Mesothelial cell of epicardium (in vitro differentiated cells): ENCODE measurements around the gene MYG1. TPM values are rescaled to one million over a fixed set of nuclear protein-coding genes. Genes with fewer than 3 reads are reported as not detected.

ENCODE experiments used
- DNase-seq, 2 experiments: peaks; one replicate each; pipeline ENCODE4 v3.0.0; 2021; ENCODE audit warnings: low spot score in 2 of 2; ENCODE audit not compliant: unreplicated experiment in 2 of 2
- H3K27ac Mint-ChIP-seq: 2 replicates; pipeline ENCODE4 v1.8.0; 2021; ENCODE audit warnings: mixed read lengths
- H3K27me3 Mint-ChIP-seq: 2 replicates; pipeline ENCODE4 v1.8.0; 2021; ENCODE audit warnings: low read depth, mixed read lengths
- H3K36me3 Mint-ChIP-seq: 2 replicates; pipeline ENCODE4 v1.8.0; 2021; ENCODE audit warnings: mixed read lengths
- H3K4me1 Mint-ChIP-seq: 2 replicates; pipeline ENCODE4 v1.8.0; 2021; ENCODE audit warnings: mixed read lengths
- H3K4me3 Mint-ChIP-seq: 2 replicates; pipeline ENCODE4 v1.8.0; 2021; ENCODE audit warnings: mild to moderate bottlenecking, moderate library complexity, mixed read lengths
- H3K9me3 Mint-ChIP-seq: 2 replicates; pipeline ENCODE4 v1.8.0; 2021; ENCODE audit warnings: mixed read lengths
- total RNA-seq: library from RNA; stranded (reverse); gene quantifications from 3 replicates; pipeline ENCODE4 v1.2.1, GENCODE V29; 2021
- TF ChIP-seq, protein P1 (sequence below): fragments of 200-600 bp; sonication (generic); IDR thresholded peaks from one replicate; pipeline ENCODE4 v1.5.0; 2021; ENCODE audit warnings: antibody characterized with exemption; ENCODE audit not compliant: unreplicated experiment

The MYG1 gene
- total RNA-seq, 1 donor from 2014 or later: 55.9 TPM

DNA sequence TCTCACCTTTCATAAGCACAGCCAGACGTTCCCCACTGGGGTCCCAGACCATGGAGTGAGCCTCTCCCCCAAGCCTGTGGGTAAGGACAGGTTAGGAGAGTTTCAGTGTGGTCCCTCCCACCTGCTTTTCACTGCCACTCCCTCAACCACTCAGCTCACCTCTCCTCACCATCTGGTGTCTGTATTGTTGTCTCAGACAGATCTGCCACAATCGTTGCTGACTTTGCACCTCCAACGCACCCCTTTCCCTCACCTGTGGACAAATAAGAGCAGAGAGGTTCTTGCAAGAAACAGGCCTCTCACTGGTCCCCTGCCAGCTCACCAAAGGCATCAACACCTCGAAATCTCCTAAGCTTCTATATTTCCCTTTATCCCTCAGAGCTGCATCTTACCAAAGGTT lies 8.8 kb downstream of the MYG1 start:
- H3K27ac Mint-ChIP-seq: no peak overlapping the region
- H3K36me3 Mint-ChIP-seq: peaks cover 26% of the 10 kb centered on the region
- H3K4me3 Mint-ChIP-seq: no peak overlapping the region
- no peaks in the 10 kb centered on the region for H3K4me1 Mint-ChIP-seq
- DNase-seq: no peak
- H3K9me3 Mint-ChIP-seq: no peaks in the 10 kb centered on the region
- TF ChIP-seq, protein P1, sequence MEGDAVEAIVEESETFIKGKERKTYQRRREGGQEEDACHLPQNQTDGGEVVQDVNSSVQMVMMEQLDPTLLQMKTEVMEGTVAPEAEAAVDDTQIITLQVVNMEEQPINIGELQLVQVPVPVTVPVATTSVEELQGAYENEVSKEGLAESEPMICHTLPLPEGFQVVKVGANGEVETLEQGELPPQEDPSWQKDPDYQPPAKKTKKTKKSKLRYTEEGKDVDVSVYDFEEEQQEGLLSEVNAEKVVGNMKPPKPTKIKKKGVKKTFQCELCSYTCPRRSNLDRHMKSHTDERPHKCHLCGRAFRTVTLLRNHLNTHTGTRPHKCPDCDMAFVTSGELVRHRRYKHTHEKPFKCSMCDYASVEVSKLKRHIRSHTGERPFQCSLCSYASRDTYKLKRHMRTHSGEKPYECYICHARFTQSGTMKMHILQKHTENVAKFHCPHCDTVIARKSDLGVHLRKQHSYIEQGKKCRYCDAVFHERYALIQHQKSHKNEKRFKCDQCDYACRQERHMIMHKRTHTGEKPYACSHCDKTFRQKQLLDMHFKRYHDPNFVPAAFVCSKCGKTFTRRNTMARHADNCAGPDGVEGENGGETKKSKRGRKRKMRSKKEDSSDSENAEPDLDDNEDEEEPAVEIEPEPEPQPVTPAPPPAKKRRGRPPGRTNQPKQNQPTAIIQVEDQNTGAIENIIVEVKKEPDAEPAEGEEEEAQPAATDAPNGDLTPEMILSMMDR: no peak
- H3K27me3 Mint-ChIP-seq: no peaks in the 10 kb centered on the region

DNA sequence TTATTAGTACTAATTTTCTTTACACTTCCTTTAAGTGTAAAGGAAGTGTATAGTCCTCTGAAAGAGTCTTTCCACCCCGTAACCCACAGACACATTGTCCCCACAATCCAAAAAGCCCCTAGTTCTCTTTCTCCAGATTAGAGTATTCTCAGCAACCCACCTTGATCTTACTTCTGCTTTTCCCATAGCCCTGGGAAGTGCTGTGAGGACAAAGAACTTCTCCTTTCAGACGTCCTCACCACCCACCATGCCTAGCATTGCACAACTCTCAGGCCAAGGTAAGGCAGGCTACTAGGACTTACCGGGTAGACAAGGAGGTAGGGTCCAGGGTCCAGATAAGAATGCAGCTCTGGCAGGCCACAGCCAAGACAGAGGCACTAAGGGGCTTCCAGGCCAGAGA lies 14.5 kb downstream of the MYG1 start:
- Mint-ChIP-seq H3K4me3 (no peak overlapping the region), H3K4me1 (no peaks in the 10 kb centered on the region), H3K27me3 (no peaks in the 10 kb centered on the region), H3K9me3 (no peaks in the 10 kb centered on the region), H3K36me3 (peaks cover 34% of the 10 kb centered on the region), H3K27ac (no peak overlapping the region)
- TF ChIP-seq, protein P1: no peak
- no peak for DNase-seq

DNA sequence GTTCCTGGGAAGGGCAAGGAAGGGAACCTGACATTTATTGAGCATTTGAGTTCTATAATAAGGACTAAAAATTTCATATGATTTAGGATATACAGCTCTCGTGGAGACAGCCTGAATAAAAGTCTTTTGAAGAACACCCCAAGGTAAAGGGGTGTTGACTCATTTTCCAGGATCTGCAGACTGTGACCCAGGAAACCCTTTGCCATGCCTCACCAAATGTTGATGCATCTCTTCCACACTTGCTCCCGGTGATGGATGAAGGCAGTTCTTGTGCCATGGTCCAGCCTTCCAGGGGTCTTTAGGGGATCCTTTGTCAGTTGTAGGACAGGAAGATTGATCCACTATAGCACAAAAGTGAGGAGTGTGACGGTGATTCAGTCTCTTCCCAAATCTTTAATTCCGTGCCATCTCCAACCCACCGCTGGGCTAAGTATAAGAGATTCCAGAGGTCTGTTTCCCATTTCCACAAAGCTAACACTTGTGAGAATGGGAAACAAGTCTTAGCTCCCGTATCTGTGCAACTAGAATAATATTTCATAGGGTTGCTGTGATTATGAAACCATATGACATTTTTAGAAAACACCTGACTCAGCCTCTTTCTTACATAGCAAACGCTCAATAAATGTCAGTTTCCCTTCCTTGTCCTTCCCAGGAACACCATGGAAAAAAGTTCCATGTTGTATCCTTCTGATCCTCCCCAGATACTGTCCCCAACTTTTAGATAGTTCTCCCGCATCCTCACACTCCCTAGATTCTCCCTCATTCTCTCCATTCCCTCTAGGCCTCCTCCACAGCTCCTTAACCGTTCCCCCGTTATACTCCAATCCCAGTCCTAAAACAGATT lies 21.1 kb downstream of the MYG1 start:
- Mint-ChIP-seq H3K27me3 (no peaks in the 10 kb centered on the region), H3K27ac (peak overlapping the region; percentile 97), H3K9me3 (no peaks in the 10 kb centered on the region), H3K4me3 (peak overlapping the region; percentile 92), H3K4me1 (peaks cover 24% of the 10 kb centered on the region), H3K36me3 (peaks cover 11% of the 10 kb centered on the region)
- TF ChIP-seq, protein P1: no peak
- DNase-seq: no peak

- no peaks in the 10 kb centered on the region for H3K9me3 Mint-ChIP-seq
- H3K27ac Mint-ChIP-seq: peak overlapping the region; percentile 93
- TF ChIP-seq, protein P1: no peak
- no peaks in the 10 kb centered on the region for H3K36me3 Mint-ChIP-seq
- H3K4me3 Mint-ChIP-seq: peak overlapping the region; percentile 63
- H3K27me3 Mint-ChIP-seq: peaks cover 26% of the 10 kb centered on the region
- no peak for DNase-seq
- peaks cover 27% of the 10 kb centered on the region for H3K4me1 Mint-ChIP-seq
Measured at GRCh38 chr12:53324113-53324778, 24.8 kb downstream of the MYG1 start.

- no peaks in the 10 kb centered on the region for H3K36me3 Mint-ChIP-seq
- peaks cover 28% of the 10 kb centered on the region for H3K27me3 Mint-ChIP-seq
- H3K4me1 Mint-ChIP-seq: peaks cover 27% of the 10 kb centered on the region
- TF ChIP-seq, protein P1: peak; percentile 69
- peak overlapping the region; percentile 63 for H3K4me3 Mint-ChIP-seq
- DNase-seq: peak; percentile 69 to 85
- H3K27ac Mint-ChIP-seq: peak overlapping the region; percentile 93
- no peaks in the 10 kb centered on the region for H3K9me3 Mint-ChIP-seq
Measured at GRCh38 chr12:53324779-53325510, 25.4 kb downstream of the MYG1 start.
